T-helper 2 cell treated with Interferon-gamma antibody and Interleukin-4, amounts not matched to agents 5 μg/mL and 100 μg/mL, for 36 hours (primary cell): ENCODE data around the gene GRID2.

Source experiments
- DNase-seq: peaks from one replicate; pipeline ENCODE4 v3.0.0; 2021; ENCODE audit warnings: low spot score
- H3K27ac Mint-ChIP-seq: one replicate; pipeline ENCODE4 v1.8.0; 2021; ENCODE audit warnings: mild to moderate bottlenecking, mixed read lengths
- H3K27me3 Mint-ChIP-seq: one replicate; pipeline ENCODE4 v1.8.0; 2021; ENCODE audit warnings: low read depth, mixed read lengths
- H3K36me3 Mint-ChIP-seq: one replicate; pipeline ENCODE4 v1.8.0; 2021; ENCODE audit warnings: low read depth, mixed read lengths
- H3K4me1 Mint-ChIP-seq: one replicate; pipeline ENCODE4 v1.8.0; 2021; ENCODE audit warnings: low read depth, mixed read lengths
- H3K4me3 Mint-ChIP-seq: one replicate; pipeline ENCODE4 v1.8.0; 2022; ENCODE audit warnings: mild to moderate bottlenecking, moderate library complexity, mixed read lengths
- H3K9me3 Mint-ChIP-seq: one replicate; pipeline ENCODE4 v1.8.0; 2021; ENCODE audit warnings: mixed read lengths

Gene GRID2

DNA sequence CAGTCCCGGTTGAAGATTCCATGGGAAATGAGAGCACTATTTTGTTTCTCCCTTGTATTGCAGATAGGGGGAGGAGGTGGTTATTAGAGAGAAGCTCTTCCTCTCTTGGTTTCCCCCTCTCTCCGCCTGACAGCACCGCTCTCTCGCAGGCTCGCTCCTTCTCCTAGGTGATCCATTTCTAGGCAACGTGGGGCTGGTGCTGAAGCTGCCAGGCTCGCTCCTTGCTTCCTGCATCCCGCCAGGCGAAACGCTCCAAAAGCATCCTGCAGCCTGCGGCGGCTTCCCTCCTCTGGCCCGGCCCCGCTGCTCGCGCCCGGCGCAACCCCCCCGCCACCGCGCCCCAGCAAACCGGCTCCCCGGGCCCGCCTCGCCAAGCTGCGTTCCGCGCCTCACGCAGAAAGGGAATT lies at the start of gene GRID2:
GRID2 (plus strand) TSS at position 346 of the 407 bp plus-strand sequence.
- peaks cover 31% of the 10 kb centered on the region for H3K27me3 Mint-ChIP-seq
- H3K4me1 Mint-ChIP-seq = no peaks in the 10 kb centered on the region
- H3K27ac Mint-ChIP-seq = no peak within 1 kb of the TSS
- no peaks in the 10 kb centered on the region for H3K36me3 Mint-ChIP-seq
- no peak within 1 kb of the TSS for H3K4me3 Mint-ChIP-seq
- no peak for DNase-seq
- no peaks in the 10 kb centered on the region for H3K9me3 Mint-ChIP-seq

GRCh38 chr4:92253986-92254671 lies 49.6 kb upstream of the GRID2 start:
- H3K36me3 Mint-ChIP-seq = no peaks in the 10 kb centered on the region
- DNase-seq = no peak
- no peaks in the 10 kb centered on the region for H3K27me3 Mint-ChIP-seq
- peaks cover 28% of the 10 kb centered on the region for H3K9me3 Mint-ChIP-seq
- no peak overlapping the region for H3K27ac Mint-ChIP-seq
- H3K4me3 Mint-ChIP-seq = no peak overlapping the region
- no peaks in the 10 kb centered on the region for H3K4me1 Mint-ChIP-seq

DNA sequence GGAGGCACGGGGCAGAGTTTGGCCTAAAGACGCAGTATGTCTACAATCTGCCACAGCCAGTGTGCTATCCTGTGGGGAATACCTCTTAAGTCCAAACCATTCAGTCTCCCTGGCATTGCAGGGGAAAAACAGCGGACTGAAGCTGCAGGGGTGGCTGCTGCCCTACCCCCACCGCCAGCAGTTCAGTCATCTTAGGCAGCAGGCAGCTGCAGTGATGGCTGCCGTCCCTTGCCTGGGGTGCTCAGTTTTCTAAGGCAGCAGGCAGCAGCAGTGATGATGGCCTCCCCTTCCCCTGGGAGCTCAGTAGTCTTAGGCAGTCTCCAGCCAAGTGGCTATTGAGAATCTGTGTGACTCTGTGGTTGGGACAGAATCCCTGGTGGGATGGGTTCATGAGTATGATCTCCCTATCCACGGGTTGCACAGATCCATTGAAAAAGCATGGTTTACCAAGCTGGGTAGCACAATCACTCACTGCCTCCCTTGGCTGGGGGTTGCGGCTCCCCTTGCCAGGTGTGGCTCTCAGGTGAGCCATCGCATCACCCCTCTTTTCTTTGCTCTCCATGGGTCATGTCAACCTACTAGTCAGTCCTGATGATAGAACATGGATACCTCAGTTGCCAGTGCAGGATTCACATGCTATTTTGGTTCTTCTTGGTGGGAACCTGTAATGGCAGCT lies 48.9 kb upstream of the GRID2 start:
- Mint-ChIP-seq H3K4me1 (no peaks in the 10 kb centered on the region), H3K4me3 (no peak overlapping the region), H3K27ac (no peak overlapping the region), H3K27me3 (no peaks in the 10 kb centered on the region), H3K9me3 (peaks cover 27% of the 10 kb centered on the region), H3K36me3 (no peaks in the 10 kb centered on the region)
- no peak for DNase-seq

DNA sequence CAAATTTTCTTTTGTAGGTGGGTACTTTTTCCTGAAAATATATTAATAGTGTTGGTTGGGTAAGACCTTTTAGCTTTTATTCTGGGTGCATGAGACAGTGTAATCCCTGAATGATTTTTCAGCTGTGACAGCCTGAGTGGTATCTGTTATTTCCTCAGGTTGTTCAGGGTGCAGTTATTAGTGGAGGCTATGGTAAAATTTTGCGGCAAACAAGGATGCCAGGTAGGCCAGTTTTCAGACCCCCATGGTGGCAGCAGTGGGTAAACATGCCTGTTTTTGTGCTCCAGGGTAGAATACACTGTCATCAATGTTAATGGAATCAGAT lies 47.9 kb upstream of the GRID2 start:
- Mint-ChIP-seq H3K9me3 (peaks cover 24% of the 10 kb centered on the region), H3K36me3 (no peaks in the 10 kb centered on the region)

GRCh38 chr4:92257931-92258857 lies 45.6 kb upstream of the GRID2 start:
- H3K9me3 Mint-ChIP-seq = peaks cover 12% of the 10 kb centered on the region
- no peaks in the 10 kb centered on the region for H3K27me3 Mint-ChIP-seq
- no peak overlapping the region for H3K4me3 Mint-ChIP-seq
- DNase-seq = no peak
- no peaks in the 10 kb centered on the region for H3K4me1 Mint-ChIP-seq
- no peak overlapping the region for H3K27ac Mint-ChIP-seq
- no peaks in the 10 kb centered on the region for H3K36me3 Mint-ChIP-seq

More for the DNA sequence above, 47.9 kb upstream of the GRID2 start:
- Mint-ChIP-seq H3K4me1 (no peaks in the 10 kb centered on the region), H3K4me3 (no peak overlapping the region), H3K27ac (no peak overlapping the region), H3K27me3 (no peaks in the 10 kb centered on the region)
- DNase-seq = no peak

DNA sequence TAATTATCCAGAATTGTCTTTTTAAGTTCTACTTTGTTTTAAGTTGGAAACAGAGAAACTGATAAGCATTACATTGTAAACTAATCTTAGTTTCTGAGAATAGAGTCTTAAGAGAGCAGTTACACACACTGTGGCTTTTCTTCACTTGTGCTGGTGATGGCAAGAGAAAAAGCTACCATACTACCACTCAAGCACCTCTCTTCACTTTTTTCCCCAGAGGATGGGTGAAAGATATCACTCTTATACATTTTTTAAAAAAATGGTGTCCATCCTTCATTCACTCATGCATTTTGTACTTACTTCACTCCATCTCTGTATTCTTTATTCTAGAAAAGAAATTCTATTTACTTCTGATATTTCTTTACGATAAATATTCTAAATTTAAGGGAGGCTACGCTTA lies 42.5 kb upstream of the GRID2 start:
- Mint-ChIP-seq H3K4me3 (no peak overlapping the region), H3K4me1 (no peaks in the 10 kb centered on the region), H3K9me3 (peaks cover 12% of the 10 kb centered on the region), H3K27ac (no peak overlapping the region), H3K36me3 (no peaks in the 10 kb centered on the region), H3K27me3 (no peaks in the 10 kb centered on the region)
- DNase-seq = no peak

GRCh38 chr4:92262371-92262770 lies 41.4 kb upstream of the GRID2 start:
- Mint-ChIP-seq H3K4me3 (no peak overlapping the region), H3K27me3 (no peaks in the 10 kb centered on the region), H3K4me1 (no peaks in the 10 kb centered on the region), H3K36me3 (no peaks in the 10 kb centered on the region), H3K9me3 (peaks cover 12% of the 10 kb centered on the region), H3K27ac (no peak overlapping the region)
- no peak for DNase-seq

GRCh38 chr4:92263010-92263409 lies 40.8 kb upstream of the GRID2 start:
- no peak for DNase-seq
- H3K4me1 Mint-ChIP-seq = no peaks in the 10 kb centered on the region
- H3K4me3 Mint-ChIP-seq = no peak overlapping the region
- peaks cover 8% of the 10 kb centered on the region for H3K9me3 Mint-ChIP-seq
- H3K27ac Mint-ChIP-seq = no peak overlapping the region
- no peaks in the 10 kb centered on the region for H3K36me3 Mint-ChIP-seq
- no peaks in the 10 kb centered on the region for H3K27me3 Mint-ChIP-seq

DNA sequence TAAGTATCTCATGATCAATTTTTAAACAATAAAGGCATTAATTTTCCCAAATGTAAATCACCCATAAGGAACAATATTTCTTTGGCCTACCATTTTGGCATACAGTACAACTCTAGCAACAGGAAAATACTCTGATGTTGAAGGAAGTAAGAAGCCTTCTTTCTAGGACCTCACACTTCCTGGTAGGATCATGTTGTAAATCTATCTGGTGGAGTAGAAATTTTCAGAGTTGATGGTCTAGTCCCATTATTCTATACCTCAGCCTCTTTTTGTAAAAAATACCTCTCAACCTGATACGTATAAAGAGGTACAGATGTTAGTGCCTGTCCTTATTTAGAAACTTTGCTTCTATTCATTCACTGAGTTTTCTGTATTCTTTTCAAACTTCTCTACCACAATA lies 40.2 kb upstream of the GRID2 start:
- no peaks in the 10 kb centered on the region for H3K4me1 Mint-ChIP-seq
- no peak for DNase-seq
- H3K27ac Mint-ChIP-seq = no peak overlapping the region
- H3K9me3 Mint-ChIP-seq = peaks cover 4% of the 10 kb centered on the region
- H3K4me3 Mint-ChIP-seq = no peak overlapping the region
- no peaks in the 10 kb centered on the region for H3K27me3 Mint-ChIP-seq
- H3K36me3 Mint-ChIP-seq = no peaks in the 10 kb centered on the region

- no peak for DNase-seq
- no peaks in the 10 kb centered on the region for H3K4me1 Mint-ChIP-seq
- H3K36me3 Mint-ChIP-seq = no peaks in the 10 kb centered on the region
- H3K9me3 Mint-ChIP-seq = peaks cover 4% of the 10 kb centered on the region
- H3K27me3 Mint-ChIP-seq = no peaks in the 10 kb centered on the region
- H3K27ac Mint-ChIP-seq = no peak overlapping the region
- H3K4me3 Mint-ChIP-seq = no peak overlapping the region
Measured at GRCh38 chr4:92264163-92264562, 39.6 kb upstream of the GRID2 start.

- no peaks in the 10 kb centered on the region for H3K36me3 Mint-ChIP-seq
- no peak for DNase-seq
- no peaks in the 10 kb centered on the region for H3K9me3 Mint-ChIP-seq
- H3K4me3 Mint-ChIP-seq = no peak overlapping the region
- no peaks in the 10 kb centered on the region for H3K27me3 Mint-ChIP-seq
- no peak overlapping the region for H3K27ac Mint-ChIP-seq
- no peaks in the 10 kb centered on the region for H3K4me1 Mint-ChIP-seq
Measured at GRCh38 chr4:92265021-92265420, 38.7 kb upstream of the GRID2 start.

GRCh38 chr4:92265798-92266197 lies 38.0 kb upstream of the GRID2 start:
- Mint-ChIP-seq H3K36me3 (no peaks in the 10 kb centered on the region), H3K27me3 (no peaks in the 10 kb centered on the region), H3K9me3 (no peaks in the 10 kb centered on the region), H3K4me3 (no peak overlapping the region), H3K27ac (no peak overlapping the region), H3K4me1 (no peaks in the 10 kb centered on the region)
- DNase-seq = no peak

- no peak overlapping the region for H3K27ac Mint-ChIP-seq
- no peaks in the 10 kb centered on the region for H3K4me1 Mint-ChIP-seq
- no peaks in the 10 kb centered on the region for H3K9me3 Mint-ChIP-seq
- no peak for DNase-seq
- no peaks in the 10 kb centered on the region for H3K27me3 Mint-ChIP-seq
- H3K4me3 Mint-ChIP-seq = no peak overlapping the region
- H3K36me3 Mint-ChIP-seq = no peaks in the 10 kb centered on the region
Measured at GRCh38 chr4:92266521-92266920, 37.2 kb upstream of the GRID2 start.

- no peaks in the 10 kb centered on the region for H3K4me1 Mint-ChIP-seq
- no peak overlapping the region for H3K27ac Mint-ChIP-seq
- no peak overlapping the region for H3K4me3 Mint-ChIP-seq
- no peaks in the 10 kb centered on the region for H3K27me3 Mint-ChIP-seq
- H3K36me3 Mint-ChIP-seq = no peaks in the 10 kb centered on the region
- DNase-seq = no peak
- no peaks in the 10 kb centered on the region for H3K9me3 Mint-ChIP-seq
Measured at GRCh38 chr4:92268642-92269041, 35.1 kb upstream of the GRID2 start.
